Uterus (tissue), 2 donors: ENCODE data around the gene IL17RD.

Experiments used
- POLR2A ChIP-seq, 2 donors: fragments of 450-650 bp; IDR thresholded peaks; one replicate each; pipeline ENCODE4 v1.6.1; 2016; ENCODE audit warnings: antibody characterized with exemption in 2 of 2, mild to moderate bottlenecking in 1 of 2, moderate library complexity in 1 of 2
- TF ChIP-seq, protein P1 (sequence below), 4 experiments: fragments of 200-600 bp in 2 of 4; fragments of 450-650 bp in 2 of 4; sonication (generic) in 2 of 4; IDR thresholded peaks; one replicate each; pipeline ENCODE4 v1.5.1; 2016 to 2019; ENCODE audit warnings: antibody characterized with exemption in 4 of 4, mild to moderate bottlenecking in 2 of 4, moderate library complexity in 1 of 4

DNA sequence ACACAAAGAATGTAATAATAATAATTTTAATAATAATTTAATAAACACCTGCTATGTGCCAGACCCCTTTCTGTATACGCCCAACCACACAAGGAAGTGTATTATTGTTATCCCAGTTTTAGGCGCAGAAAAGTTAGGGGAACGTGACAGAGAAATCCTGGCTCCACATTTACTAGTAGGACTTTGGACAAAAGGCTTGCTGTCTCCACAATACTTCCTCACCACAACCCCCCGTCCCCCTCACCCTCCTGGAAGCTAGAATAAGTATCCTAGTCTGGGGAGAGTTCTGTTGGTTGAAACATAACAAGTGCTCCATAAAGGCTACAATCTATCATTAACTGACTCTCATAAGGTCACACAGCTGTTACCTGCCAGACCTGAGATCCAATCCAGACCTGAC is 488 bp upstream of the IL17RD start:
- TF ChIP-seq, protein P1, sequence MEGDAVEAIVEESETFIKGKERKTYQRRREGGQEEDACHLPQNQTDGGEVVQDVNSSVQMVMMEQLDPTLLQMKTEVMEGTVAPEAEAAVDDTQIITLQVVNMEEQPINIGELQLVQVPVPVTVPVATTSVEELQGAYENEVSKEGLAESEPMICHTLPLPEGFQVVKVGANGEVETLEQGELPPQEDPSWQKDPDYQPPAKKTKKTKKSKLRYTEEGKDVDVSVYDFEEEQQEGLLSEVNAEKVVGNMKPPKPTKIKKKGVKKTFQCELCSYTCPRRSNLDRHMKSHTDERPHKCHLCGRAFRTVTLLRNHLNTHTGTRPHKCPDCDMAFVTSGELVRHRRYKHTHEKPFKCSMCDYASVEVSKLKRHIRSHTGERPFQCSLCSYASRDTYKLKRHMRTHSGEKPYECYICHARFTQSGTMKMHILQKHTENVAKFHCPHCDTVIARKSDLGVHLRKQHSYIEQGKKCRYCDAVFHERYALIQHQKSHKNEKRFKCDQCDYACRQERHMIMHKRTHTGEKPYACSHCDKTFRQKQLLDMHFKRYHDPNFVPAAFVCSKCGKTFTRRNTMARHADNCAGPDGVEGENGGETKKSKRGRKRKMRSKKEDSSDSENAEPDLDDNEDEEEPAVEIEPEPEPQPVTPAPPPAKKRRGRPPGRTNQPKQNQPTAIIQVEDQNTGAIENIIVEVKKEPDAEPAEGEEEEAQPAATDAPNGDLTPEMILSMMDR (IDR thresholded peaks at IDR 0.05) = no peak
- TF ChIP-seq POLR2A (IDR thresholded peaks at IDR 0.05) = no peak
